ENCODE results near the gene CAMP. TPM values are rescaled to one million over a fixed set of nuclear protein-coding genes. Genes with fewer than 3 reads are reported as not detected.
A peak's percentile ranks its signal among the peaks of the same experiment; 100 is the strongest.

The CAMP gene
- total and polyA plus RNA-seq, 8 donors = not detected

DNA sequence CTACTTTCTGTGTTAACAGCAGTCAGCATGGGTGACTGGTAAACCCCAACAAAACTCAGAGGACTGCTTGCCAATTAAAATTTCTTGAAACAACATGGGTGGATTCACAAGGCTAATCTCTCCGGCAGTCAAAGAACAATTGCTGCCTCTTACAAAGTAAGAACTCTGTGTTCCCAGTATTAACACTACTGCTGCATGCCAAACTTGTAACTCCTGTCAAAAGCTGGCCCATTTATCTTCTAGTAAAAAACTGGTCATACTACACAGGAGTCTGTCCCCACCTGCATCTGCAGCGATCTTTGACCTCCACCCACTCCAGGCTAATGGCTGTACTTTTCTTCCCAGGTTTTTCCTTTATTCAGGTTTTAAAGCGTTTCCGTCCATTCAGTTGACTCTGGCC lies 8.9 kb downstream of the CAMP start:
- DNase-seq (no peak), FAIRE-seq (no peak), ATAC-seq (peak; percentile 13 to 71 (median 54))
- Histone ChIP-seq H3K4me1 (peaks cover 0 to 10% (median 9%) of the 10 kb centered on the region in 3 donors), H3K27ac (peak overlapping the region in 3 of 4 donors; percentile 23 to 62 (median 50)), H3K36me3 (no peaks in the 10 kb centered on the region), H3K9me3 (no peaks in the 10 kb centered on the region), H3K4me3 (no peak overlapping the region), H3K27me3 (no peaks in the 10 kb centered on the region)
- WGBS, 2 donors = 34 to 41% methylated on average over 4 of the region's 4 CpGs
- intact Hi-C loops (cut with DNase I) = no loop called here
- TF ChIP-seq, protein P1, sequence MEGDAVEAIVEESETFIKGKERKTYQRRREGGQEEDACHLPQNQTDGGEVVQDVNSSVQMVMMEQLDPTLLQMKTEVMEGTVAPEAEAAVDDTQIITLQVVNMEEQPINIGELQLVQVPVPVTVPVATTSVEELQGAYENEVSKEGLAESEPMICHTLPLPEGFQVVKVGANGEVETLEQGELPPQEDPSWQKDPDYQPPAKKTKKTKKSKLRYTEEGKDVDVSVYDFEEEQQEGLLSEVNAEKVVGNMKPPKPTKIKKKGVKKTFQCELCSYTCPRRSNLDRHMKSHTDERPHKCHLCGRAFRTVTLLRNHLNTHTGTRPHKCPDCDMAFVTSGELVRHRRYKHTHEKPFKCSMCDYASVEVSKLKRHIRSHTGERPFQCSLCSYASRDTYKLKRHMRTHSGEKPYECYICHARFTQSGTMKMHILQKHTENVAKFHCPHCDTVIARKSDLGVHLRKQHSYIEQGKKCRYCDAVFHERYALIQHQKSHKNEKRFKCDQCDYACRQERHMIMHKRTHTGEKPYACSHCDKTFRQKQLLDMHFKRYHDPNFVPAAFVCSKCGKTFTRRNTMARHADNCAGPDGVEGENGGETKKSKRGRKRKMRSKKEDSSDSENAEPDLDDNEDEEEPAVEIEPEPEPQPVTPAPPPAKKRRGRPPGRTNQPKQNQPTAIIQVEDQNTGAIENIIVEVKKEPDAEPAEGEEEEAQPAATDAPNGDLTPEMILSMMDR (IDR thresholded peaks at IDR 0.05) = no peak

DNA sequence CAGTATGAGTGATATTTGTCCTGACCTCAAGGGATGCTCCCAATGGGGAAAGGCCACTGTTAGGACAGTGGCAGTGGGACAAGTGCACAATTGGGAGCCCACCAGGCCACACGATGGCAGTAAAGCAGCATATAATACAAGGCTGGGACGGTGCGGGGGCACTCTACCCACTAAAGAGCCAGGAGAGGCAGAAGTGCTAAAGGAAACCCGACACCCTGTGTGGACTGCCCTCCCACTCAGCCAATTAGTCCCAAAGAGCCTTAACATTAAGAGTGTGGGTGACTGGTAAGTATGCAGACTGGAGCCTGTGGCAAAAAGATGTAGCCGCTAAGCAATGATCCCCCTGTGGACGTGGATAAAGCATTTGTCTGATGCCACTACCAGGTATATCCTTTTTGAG lies 9.4 kb downstream of the CAMP start:
- H3K36me3 ChIP-seq = no peaks in the 10 kb centered on the region
- WGBS, 2 donors = 14 to 17% methylated on average over 6 of the region's 6 CpGs
- H3K27ac ChIP-seq = peak overlapping the region; percentile 23 to 62 (median 46)
- ATAC-seq (peak; percentile 93 to 99 (median 98)), FAIRE-seq (no peak), DNase-seq (peak; percentile 72 to 90 (median 78))
- peaks cover 0 to 10% (median 9%) of the 10 kb centered on the region in 3 donors for H3K4me1 ChIP-seq
- TF ChIP-seq, protein P1 (IDR thresholded peaks at IDR 0.05) = peak; percentile 18 to 45 (median 28)
- intact Hi-C loops (cut with DNase I) = no loop called here
- no peaks in the 10 kb centered on the region for H3K27me3 ChIP-seq
- peak overlapping the region in 1 of 4 donors; percentile 20 for H3K4me3 ChIP-seq
- no peaks in the 10 kb centered on the region for H3K9me3 ChIP-seq

DNA sequence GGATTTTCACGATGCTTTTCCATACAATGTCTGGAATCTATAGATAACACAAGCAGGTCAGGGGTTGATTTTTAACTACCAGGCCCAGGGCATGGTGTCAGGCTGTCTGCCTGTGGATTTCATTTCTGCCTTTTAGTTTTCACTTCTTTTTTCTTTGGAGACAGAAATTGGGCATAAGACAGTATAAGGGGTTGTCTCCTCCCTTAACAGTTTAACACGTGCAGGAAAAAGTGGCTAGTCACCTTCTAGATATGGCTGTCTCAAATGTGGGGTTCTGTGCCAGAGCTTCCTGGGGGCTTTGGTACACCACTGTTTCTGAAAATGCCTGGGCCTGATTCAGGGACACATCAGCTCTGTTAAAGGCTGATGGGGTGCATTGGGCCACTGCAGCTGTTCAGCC lies 10.2 kb downstream of the CAMP start:
- intact Hi-C loops (cut with DNase I) = no loop called here
- no peak for DNase-seq
- ATAC-seq = no peak
- peaks cover 0 to 10% (median 9%) of the 10 kb centered on the region in 3 donors for H3K4me1 ChIP-seq
- H3K4me3 ChIP-seq = no peak overlapping the region
- H3K9me3 ChIP-seq = no peaks in the 10 kb centered on the region
- FAIRE-seq = no peak
- no peaks in the 10 kb centered on the region for H3K27me3 ChIP-seq
- no peak overlapping the region for H3K27ac ChIP-seq
- WGBS, 2 donors = 43 to 52% methylated on average over 2 of the region's 2 CpGs
- TF ChIP-seq, protein P1 (IDR thresholded peaks at IDR 0.05) = no peak
- no peaks in the 10 kb centered on the region for H3K36me3 ChIP-seq

DNA sequence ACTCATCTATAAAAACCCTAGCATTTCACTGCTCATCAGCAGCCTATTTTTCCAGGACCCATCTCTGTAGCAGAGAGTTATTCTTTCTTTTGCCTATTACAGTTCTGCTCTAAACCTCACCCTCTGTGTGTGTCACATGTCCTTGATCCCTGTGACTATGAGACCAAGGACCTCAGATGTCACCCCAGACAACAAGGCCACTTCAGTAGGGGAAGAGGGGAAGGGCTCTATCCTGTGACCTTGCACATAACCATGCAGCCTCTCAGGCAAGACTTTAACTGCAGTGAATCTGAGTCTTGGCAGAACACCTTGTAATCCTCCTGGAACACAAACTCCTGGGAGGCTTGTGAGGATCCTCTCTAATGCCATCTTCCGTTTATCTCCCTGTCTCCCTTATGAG lies 13.2 kb downstream of the CAMP start:
- Histone ChIP-seq H3K27me3 (no peaks in the 10 kb centered on the region), H3K27ac (no peak overlapping the region), H3K9me3 (no peaks in the 10 kb centered on the region), H3K36me3 (no peaks in the 10 kb centered on the region), H3K4me1 (peaks cover 0 to 9% (median 8%) of the 10 kb centered on the region in 3 donors), H3K4me3 (no peak overlapping the region)
- FAIRE-seq (no peak), DNase-seq (peak in 1 of 6 donors; percentile 5), ATAC-seq (no peak)
- TF ChIP-seq, protein P1 (IDR thresholded peaks at IDR 0.05) = no peak
- 60 to 77% methylated on average over 1 of the region's 1 CpG for WGBS, 2 donors
- intact Hi-C loops (cut with DNase I) = no loop called here

DNA sequence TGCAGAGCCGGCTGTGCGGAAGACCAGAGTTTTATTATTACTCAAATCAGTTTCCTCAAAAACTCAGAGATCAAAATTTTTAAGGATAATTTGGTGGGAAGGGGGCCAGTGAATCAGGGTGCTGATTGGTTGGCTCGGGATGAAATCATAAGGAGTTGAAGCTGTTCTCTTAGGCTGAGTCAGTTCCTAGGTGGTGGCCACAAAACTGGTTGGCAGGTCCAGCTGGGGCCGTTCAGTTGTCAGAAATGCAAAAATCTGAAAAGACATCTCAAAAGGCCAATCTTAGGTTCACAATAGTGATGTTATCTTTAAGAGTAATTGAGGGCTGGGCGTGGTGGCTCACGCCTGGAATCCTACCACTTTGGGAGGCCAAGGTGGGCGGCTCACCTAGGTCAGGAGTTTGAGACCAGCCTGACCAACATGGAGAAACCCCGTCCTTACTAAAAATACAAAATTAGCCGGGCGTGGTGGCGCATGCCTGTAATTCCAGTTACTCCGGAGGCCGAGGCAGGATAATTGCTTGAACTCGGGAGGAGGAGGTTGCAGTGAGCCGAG lies 15.3 kb downstream of the CAMP start:
- ATAC-seq (no peak), DNase-seq (no peak), FAIRE-seq (no peak)
- no peak overlapping the region for H3K4me3 ChIP-seq
- no peak overlapping the region for H3K27ac ChIP-seq
- 77 to 88% methylated on average over 15 of the region's 15 CpGs for WGBS, 2 donors
- no peaks in the 10 kb centered on the region for H3K27me3 ChIP-seq
- intact Hi-C loops (cut with DNase I) = no loop called here
- no peaks in the 10 kb centered on the region for H3K36me3 ChIP-seq
- no peaks in the 10 kb centered on the region for H3K4me1 ChIP-seq
- no peaks in the 10 kb centered on the region for H3K9me3 ChIP-seq
- TF ChIP-seq, protein P1 (IDR thresholded peaks at IDR 0.05) = no peak
